Stimulated activated CD8-positive, alpha-beta memory T cell treated with anti-CD3 and anti-CD28 coated beads, Interleukin-7, amount 100 ng/mL, for 1 hour (primary cell): Measurements from ENCODE around the gene MAP3K7.
"Not testable (repeated sequence)": the region's sequence is repeated elsewhere in the genome, so short reads cannot be mapped to it uniquely, and the experiment has no call there.

Source experiments
- DNase-seq, 2 donors: peaks; one replicate each; pipeline ENCODE4 v3.0.0-alpha.2; 2020; ENCODE audit warnings: low read depth in 2 of 2

Gene MAP3K7

DNA sequence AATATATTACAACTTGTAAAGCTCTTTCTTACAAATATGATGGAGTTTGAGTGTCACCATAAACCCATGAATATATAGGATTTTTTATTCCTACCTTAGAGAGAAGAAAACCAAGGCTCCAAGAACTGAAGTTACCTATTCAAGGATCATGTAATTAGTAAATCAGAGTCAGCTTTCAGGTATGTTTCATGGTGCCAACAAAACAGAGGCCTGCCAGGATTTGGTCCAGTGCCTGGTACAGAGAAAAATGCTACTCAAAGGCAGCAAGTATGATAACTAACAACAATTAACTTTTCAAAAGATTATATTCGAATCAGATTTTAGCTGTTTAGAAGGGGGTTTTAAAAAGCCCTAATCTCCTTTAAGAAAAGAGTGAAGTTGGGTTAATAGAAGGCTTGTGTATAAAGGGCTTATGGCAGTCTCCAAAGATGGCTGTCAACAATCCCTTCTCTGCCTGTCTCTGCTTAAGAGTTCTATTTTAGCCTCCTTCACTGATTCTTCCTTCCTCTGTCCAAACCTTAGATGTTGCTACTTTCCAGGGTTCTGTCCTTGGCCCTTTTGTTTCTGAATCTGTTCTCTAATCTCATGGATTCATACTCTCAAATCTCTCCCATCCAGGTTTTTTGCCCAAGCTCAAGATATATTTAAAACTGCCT lies 7.8 kb downstream of the MAP3K7 start:
- no peak for DNase-seq

- DNase-seq: no peak
These were observed 11.6 kb downstream of the MAP3K7 start for GRCh38 chr6:90575267-90575666.

DNA sequence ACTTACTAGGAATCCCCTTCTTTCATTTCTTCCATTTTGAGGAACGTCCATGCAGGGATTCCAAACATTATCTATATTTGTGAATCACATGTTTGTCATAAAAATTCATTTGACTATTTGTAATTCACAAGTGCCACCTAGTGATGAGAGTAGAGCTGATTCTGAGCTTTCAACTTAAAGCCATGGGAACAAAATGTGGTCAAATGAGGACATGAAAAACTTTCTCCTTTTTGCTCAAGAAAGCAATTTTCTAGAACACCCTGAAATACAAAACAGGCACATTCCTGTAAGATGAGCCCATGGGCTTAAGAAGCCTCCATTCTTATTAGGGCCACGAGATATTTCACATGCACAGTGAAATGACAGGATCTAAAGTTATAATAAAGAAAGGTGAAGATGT lies 12.3 kb downstream of the MAP3K7 start:
- DNase-seq: no peak

- no peak for DNase-seq
These were observed 13.2 kb downstream of the MAP3K7 start for GRCh38 chr6:90573624-90574023.

GRCh38 chr6:90572856-90573255 lies 14.0 kb downstream of the MAP3K7 start:
- DNase-seq: no peak

- DNase-seq: no peak
These were observed 17.6 kb downstream of the MAP3K7 start for GRCh38 chr6:90569223-90569622.

DNA sequence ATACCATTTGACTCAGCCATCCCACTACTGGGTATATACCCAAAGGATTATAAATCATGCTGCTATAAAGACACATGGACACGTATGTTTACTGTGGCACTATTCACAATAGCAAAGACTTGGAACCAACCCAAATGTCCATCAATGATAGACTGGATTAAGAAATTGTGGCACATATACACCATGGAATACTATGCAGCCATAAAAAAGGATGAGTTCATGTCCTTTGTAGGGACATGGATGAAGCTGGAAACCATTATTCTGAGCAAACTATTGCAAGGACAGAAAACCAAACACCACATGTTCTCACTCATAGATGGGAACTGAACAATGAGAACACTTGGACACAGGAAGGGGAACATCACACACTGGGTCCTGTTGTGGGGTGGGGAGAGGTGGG lies 19.2 kb downstream of the MAP3K7 start:
- not testable (repeated sequence) for DNase-seq

GRCh38 chr6:90562341-90562740 lies 24.5 kb downstream of the MAP3K7 start:
- not testable (repeated sequence) for DNase-seq

DNA sequence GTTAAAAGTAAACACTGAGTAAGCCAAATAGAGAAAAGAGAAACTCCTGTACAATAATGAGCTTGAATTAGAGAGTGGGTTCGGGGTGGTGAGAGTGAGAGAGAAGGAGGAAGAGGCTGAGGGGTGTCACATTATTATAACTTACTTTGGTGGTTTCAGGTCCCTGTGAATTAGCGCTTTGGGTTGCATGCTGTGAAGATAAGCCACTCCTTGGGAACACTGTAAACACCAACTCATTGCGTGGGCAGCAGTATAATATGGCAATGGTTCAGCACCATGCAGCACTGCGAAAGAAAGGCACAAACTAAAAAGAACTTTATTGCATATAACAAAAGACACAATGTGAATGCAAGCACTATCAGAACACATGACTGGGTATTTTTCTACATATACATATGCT lies 26.9 kb downstream of the MAP3K7 start:
- no peak for DNase-seq

DNA sequence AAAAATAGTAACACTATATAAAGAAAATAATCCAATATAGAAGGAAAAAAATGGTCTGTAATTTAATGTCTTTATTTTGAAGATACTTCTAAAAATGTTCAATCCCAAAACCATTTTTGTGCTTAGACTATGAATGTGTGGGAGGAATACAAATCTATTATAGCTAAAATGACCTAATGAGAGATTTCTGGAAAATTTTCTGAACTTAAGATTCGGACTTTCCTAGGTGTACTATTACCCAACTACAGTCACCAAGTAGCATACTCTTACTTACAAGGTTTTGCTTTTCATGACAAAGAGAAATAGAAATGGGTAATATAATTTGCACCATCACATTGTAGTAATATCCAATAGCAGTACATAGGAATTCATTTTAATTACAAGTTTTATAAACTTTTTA lies 29.9 kb downstream of the MAP3K7 start:
- no peak for DNase-seq

GRCh38 chr6:90547991-90548390 lies 38.9 kb downstream of the MAP3K7 start:
- DNase-seq: no peak

- DNase-seq: no peak
These were observed 39.8 kb downstream of the MAP3K7 start for GRCh38 chr6:90547079-90547478.

- no peak for DNase-seq
These were observed 41.4 kb downstream of the MAP3K7 start for GRCh38 chr6:90545448-90545847.

- DNase-seq: no peak
These were observed 42.1 kb downstream of the MAP3K7 start for GRCh38 chr6:90544741-90545140.

- DNase-seq: no peak
These were observed 42.8 kb downstream of the MAP3K7 start for GRCh38 chr6:90544081-90544480.

GRCh38 chr6:90541221-90541620 lies 45.7 kb downstream of the MAP3K7 start:
- no peak for DNase-seq

- DNase-seq: no peak
These were observed 48.4 kb downstream of the MAP3K7 start for GRCh38 chr6:90538278-90539046.

- DNase-seq: no peak
These were observed 49.1 kb downstream of the MAP3K7 start for GRCh38 chr6:90537723-90538258.

DNA sequence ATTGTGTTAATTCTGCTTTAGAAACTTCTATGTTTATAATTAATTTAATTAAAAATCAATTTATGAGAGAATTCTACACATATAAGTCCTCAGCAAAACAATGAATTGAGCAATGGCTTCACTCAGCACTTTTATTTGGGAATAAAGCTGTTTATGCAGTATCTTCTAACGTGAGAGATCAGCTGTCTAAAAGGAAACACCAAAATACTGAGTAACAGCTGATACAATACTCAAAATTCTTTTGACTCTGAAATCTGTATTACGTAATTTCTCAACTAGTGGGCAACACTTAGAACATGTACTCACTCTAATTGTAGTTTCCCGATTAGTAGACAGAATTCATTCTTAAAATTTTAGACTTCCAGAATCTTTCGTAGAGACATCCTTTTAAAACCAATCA lies 49.8 kb downstream of the MAP3K7 start:
- no peak for DNase-seq

DNA sequence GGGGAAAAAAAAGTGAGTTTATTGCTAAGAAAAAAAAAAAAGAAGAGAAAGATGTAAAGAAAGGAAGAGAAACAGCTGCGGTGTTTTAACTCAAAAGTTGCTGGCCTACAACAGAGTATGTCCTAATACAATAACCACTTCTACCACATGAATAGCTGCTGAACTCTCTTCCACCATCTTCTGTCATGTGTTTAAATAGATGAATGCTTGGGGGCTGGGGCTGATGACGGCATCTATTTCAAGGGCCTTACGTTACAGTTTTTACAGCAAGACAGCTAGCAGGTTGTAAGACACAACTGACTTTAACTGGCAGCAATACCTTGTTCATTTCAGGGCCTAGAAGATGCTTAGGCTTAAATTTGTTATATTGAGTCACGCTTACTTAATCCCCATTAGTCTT lies 50.4 kb downstream of the MAP3K7 start:
- DNase-seq: no peak

DNA sequence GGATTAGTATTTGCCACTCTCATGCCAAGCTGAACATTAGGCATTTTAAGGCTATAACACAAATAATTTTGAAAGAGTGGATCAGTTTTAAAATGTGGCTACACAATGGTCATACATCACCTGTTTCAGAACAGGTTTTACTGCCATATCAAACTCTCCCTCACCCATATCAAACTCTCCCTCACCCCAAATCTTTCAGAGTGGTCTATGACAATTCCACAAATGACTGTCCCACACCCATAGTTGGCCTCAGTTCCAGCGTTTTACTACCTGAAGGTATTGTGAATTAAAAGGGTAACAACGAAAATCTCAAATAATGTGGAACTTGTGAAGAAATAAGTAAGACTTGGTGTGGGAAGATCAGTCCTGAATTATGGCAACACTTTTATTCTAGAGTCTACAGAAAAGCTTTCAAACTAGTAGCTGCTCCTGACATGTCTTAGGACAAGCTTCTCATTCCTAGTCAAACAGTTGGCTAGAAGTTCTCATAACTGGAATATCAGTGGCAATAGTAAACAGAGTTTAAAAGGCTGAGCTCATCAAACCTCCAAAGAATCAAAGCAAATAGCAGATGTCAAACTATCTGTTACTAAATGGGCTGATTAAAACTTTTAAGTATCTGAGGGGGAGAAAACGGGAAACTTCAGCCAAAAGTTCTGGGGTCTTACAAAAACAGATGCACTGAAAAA lies 52.4 kb downstream of the MAP3K7 start:
- no peak for DNase-seq

DNA sequence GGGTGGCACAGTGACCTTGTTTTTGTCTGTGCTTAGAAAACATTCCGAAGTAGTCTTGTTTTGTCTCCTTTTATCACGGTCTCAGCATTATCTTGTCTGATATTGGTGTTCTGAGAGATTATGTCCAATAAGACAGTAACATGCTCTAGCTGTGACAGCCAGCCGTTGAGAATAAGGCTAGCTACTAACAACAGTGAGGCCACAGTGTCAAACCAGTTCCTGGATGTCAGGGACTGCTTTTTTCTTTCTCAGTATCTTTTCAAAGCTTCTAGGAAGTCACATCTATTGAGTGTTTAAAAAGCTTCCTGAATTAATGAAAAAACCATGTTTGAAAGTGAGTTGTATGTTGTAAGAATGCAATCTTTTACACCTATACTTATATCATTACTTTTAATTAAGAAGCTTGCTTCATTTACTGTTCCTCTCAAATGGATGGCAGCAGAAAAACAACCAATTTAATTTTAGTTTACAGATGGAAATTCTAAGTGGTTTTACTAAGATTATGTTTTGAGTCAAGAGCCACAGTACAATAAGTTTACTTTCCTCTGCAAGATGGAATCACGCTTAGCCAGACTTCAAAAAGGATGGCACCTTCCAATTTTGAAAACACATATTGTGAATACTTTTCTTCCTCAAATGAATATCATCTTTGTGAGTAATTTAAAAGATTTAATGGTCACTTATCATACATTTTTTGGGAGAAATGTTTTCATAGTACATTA lies 53.1 kb downstream of the MAP3K7 start:
- DNase-seq: no peak
